GM21360 (cell line): ENCODE results near the gene DXO.
"Not testable (repeated sequence)": the region's sequence is repeated elsewhere in the genome, so short reads cannot be mapped to it uniquely, and the experiment has no call there.

ENCODE experiments used
- ATAC-seq: cut with Tn5 transposase; IDR thresholded peaks from one replicate; pipeline ENCODE4 v1.9.1; 2021; ENCODE audit warnings: mild to moderate bottlenecking, moderate library complexity; ENCODE audit not compliant: unreplicated experiment

Gene DXO

DNA sequence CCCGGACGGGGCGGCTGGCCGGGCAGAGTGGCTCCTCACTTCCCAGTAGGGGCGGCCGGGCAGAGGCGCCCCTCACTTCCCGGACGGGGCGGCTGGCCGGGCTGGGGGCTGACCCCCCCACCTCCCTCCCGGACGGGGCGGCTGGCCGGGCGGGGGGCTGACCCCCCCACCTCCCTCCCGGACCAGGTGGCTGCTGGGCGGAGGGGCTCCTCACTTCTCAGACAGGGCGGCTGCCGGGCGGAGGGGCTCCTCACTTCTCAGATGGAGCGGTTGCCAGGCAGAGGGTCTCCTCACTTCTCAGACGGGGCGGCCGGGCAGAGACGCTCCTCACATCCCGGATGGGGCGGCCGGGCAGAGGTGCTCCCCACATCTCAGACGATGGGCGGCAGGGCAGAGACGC is 39.8 kb downstream of the DXO start:
- not testable (repeated sequence) for ATAC-seq

- ATAC-seq: no peak
Observed at GRCh38 chr6:31930962-31931361, 41.0 kb downstream of the DXO start.

GRCh38 chr6:31928672-31928939 is 43.3 kb downstream of the DXO start:
- ATAC-seq: no peak

DNA sequence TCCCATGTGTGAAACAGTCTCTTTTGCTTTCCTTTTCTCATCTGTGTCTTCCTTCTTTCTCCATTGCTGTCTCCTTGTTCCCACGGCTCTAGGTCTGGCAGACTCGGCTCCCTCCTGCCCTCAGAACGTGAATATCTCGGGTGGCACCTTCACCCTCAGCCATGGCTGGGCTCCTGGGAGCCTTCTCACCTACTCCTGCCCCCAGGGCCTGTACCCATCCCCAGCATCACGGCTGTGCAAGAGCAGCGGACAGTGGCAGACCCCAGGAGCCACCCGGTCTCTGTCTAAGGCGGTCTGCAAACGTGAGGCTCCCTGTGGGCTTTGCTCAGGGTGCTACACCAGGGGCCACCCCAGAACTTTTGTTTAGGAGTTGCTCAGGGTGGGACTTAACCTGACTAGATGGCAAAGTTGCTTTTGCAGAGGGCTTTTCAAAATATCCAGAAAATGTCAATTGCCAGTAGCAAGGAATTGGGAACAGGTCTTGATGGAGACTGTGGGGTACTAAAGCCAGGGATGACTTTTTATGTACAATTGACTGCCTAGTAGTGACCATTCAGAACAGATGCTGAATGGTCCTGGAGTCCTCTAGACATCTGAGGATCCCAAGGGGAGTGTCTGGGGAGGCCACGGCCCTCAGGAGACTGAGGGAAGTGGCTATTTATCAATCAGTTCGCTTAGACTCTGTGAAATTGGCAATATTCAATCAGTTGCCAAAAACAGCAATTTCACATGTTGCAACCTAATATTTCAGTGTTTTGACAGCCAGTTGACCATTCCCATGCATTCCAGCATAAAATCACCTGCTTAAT is 43.9 kb downstream of the DXO start:
- no peak for ATAC-seq

- no peak for ATAC-seq
Observed at GRCh38 chr6:31927242-31927862, 44.6 kb downstream of the DXO start, which contains the start of gene C2. Gene C2, plus strand, starts transcription at chr6:31927717. Its CDS starts 36 bp downstream, at chr6:31927753.

- ATAC-seq: no peak
Observed at GRCh38 chr6:31922942-31923341, 49.0 kb downstream of the DXO start.

DNA sequence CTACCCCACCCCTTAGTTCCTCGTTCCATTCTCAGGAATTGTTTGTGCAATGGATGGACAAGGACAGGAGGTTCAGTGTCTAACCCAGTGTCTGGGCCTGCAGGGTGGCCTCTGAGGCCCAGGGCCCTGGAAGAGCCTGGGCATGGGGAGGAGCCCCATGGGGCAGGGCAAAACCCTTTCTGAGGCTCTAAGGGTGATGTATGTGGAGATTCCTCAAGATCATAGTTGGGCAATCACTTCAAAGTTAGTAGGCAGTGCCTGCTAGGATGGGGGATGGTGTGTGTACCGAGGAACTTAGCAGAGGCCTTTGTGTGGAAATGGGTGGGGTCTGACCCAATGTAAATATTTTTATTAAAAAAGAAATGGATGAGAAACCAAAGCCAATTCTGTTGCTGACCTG is 51.1 kb downstream of the DXO start:
- no peak for ATAC-seq
